Limb (tissue), 2 donors: ENCODE results near the gene GCK.
"Not testable (repeated sequence)": the region's sequence is repeated elsewhere in the genome, so short reads cannot be mapped to it uniquely, and the experiment has no call there.

ENCODE experiments used
- DNase-seq, 2 donors: peaks; one replicate each; pipeline ENCODE4 v3.0.0-alpha.2; 2016; ENCODE audit errors: extremely low spot score in 2 of 2

Gene GCK

GRCh38 chr7:44180631-44181030, 8.6 kb downstream of the GCK start:
- no peak for DNase-seq

- peak in 1 of 2 donors; percentile 19 for DNase-seq
These were observed 11.6 kb downstream of the GCK start for GRCh38 chr7:44177570-44178131.

GRCh38 chr7:44176486-44176885, 12.8 kb downstream of the GCK start:
- peak in 1 of 2 donors; percentile 2 for DNase-seq

- no peak for DNase-seq
These were observed 13.5 kb downstream of the GCK start for GRCh38 chr7:44175730-44176129.

GRCh38 chr7:44174694-44174948, 14.6 kb downstream of the GCK start:
- DNase-seq: not testable (repeated sequence)

GRCh38 chr7:44173911-44174693, 15.1 kb downstream of the GCK start:
- DNase-seq: peak in 1 of 2 donors; percentile 4

GRCh38 chr7:44172803-44173424, 16.3 kb downstream of the GCK start:
- peak in 1 of 2 donors; percentile 4 for DNase-seq

- peak in 1 of 2 donors; percentile 3 for DNase-seq
These were observed 16.9 kb downstream of the GCK start for GRCh38 chr7:44172352-44172751.

- not testable (repeated sequence) for DNase-seq
These were observed 17.3 kb downstream of the GCK start for GRCh38 chr7:44171901-44172300.

- DNase-seq: no peak
These were observed 21.3 kb downstream of the GCK start for GRCh38 chr7:44167920-44168319.

GRCh38 chr7:44163591-44163990, 25.6 kb downstream of the GCK start:
- DNase-seq: no peak

- peak in 1 of 2 donors; percentile 8 for DNase-seq
These were observed 26.3 kb downstream of the GCK start for GRCh38 chr7:44162785-44163395.

GRCh38 chr7:44162179-44162578, 27.1 kb downstream of the GCK start:
- peak in 1 of 2 donors; percentile 13 for DNase-seq

GRCh38 chr7:44161371-44161770, 27.9 kb downstream of the GCK start:
- DNase-seq: no peak

- DNase-seq: no peak
These were observed 29.2 kb downstream of the GCK start for GRCh38 chr7:44159824-44160630.

- no peak for DNase-seq
These were observed 30.2 kb downstream of the GCK start for GRCh38 chr7:44158873-44159631.

- no peak for DNase-seq
These were observed 31.0 kb downstream of the GCK start for GRCh38 chr7:44158096-44158872.

- no peak for DNase-seq
These were observed 31.8 kb downstream of the GCK start for GRCh38 chr7:44157116-44158080.

GRCh38 chr7:44156453-44157010, 32.7 kb downstream of the GCK start:
- no peak for DNase-seq
